Lung (tissue), 12 donors: ENCODE measurements around the gene CCND1. TPM values are rescaled to one million over a fixed set of nuclear protein-coding genes. Genes with fewer than 3 reads are reported as not detected.

Experiments
- ATAC-seq: fragments of 200-7000 bp; cut with Tn5 transposase; one replicate; pipeline ENCODE4 v1.9.1; 2020; ENCODE audit warnings: moderate number of reproducible peaks; ENCODE audit not compliant: insufficient read depth, low FRiP score
- DNase-seq, 3 donors: peaks; one replicate each; pipeline ENCODE4 v3.0.0-alpha.2; 2013 to 2017
- H3K27ac ChIP-seq, 2 donors: one replicate each; pipeline ENCODE4 v1.5.1; 2013; ENCODE audit warnings: mild to moderate bottlenecking in 2 of 2, moderate library complexity in 2 of 2, control low read depth in 1 of 2, inconsistent platforms in 1 of 2, low read depth in 1 of 2, low read length in 1 of 2
- H3K27me3 ChIP-seq, 3 donors: one replicate each; pipeline ENCODE4 v1.5.1; 2013; ENCODE audit warnings: low read length in 2 of 3; ENCODE audit not compliant: control insufficient read depth in 3 of 3, insufficient read depth in 3 of 3
- H3K36me3 ChIP-seq, 4 donors: one replicate each; pipeline ENCODE4 v1.5.1; 2013; ENCODE audit warnings: low read length in 4 of 4, mild to moderate bottlenecking in 1 of 4, moderate library complexity in 1 of 4; ENCODE audit not compliant: control insufficient read depth in 4 of 4, insufficient read depth in 4 of 4
- H3K4me1 ChIP-seq, 5 donors: one replicate each; pipeline ENCODE4 v1.5.1; 2013; ENCODE audit warnings: low read length in 5 of 5, mild to moderate bottlenecking in 2 of 5, moderate library complexity in 1 of 5; ENCODE audit not compliant: control insufficient read depth in 5 of 5, insufficient read depth in 5 of 5
- H3K4me3 ChIP-seq: one replicate; pipeline ENCODE4 v1.5.1; 2013; ENCODE audit warnings: mild to moderate bottlenecking, control low read depth, moderate library complexity
- H3K9ac ChIP-seq, 2 donors: one replicate each; pipeline ENCODE4 v1.5.1; 2013; ENCODE audit warnings: low read length in 2 of 2, control low read depth in 1 of 2; ENCODE audit not compliant: insufficient read depth in 1 of 2
- H3K9me3 ChIP-seq, 4 donors: one replicate each; pipeline ENCODE4 v1.5.1; 2013; ENCODE audit warnings: low read length in 3 of 4, mild to moderate bottlenecking in 1 of 4, moderate library complexity in 1 of 4; ENCODE audit not compliant: control insufficient read depth in 4 of 4, insufficient read depth in 3 of 4
- WGBS, 2 donors: extraction: QIAGEN DNeasy Blood & Tissue Kit; methylation state at CpG; one replicate each; pipeline ENCODE4 v1.1.7; 2013; 5-methylcytosine and 5-hydroxymethylcytosine counted together
- polyA plus RNA-seq, 2 donors: library from polyadenylated mRNA; stranded (reverse); fragments of 200-250 nt; gene quantifications; one replicate each; pipeline ENCODE4 v1.2.1, GENCODE V29; 2013
- total RNA-seq, 2 donors: library from RNA; depleted of rRNA in 1 of 2; stranded (reverse); fragments of >200 nt in 1 of 2; gene quantifications; one replicate each; pipeline ENCODE4 v1.2.1, GENCODE V29; 2014 to 2021
- TF ChIP-seq, protein P1 (sequence below): IDR thresholded peaks from 2 replicates; pipeline ENCODE4 v1.5.1; 2012; ENCODE audit warnings: mild to moderate bottlenecking; ENCODE audit errors: control extremely low read depth, extremely low read depth
- donor health status: control.
- donor health status: control.
- donor health status: Bipolar disorder and iron deficiency.
- donor health status: healthy.
- donor health status: DM: yes; HTN: yes; CAD: no.

Gene CCND1
- total and polyA plus RNA-seq, 4 donors = 32.1 to 190 (median 84.3) TPM

DNA sequence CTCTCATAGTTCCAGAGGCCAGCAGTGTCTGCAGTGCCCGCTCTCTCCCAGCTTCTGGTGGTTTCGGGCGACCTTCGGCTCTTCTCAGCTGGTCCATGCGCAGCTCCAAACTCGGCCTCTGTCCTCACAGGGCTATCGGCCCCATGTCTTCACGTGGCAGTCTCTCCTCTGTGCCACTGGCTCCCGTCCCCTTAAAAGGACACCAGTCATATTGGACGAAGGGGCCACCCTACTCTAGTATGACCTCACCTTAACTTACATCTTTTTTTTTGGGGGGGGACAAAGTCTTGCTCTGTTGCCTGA, 20.4 kb downstream of the CCND1 start:
- H3K36me3 ChIP-seq = peaks cover 0 to 24% (median 9%) of the 10 kb centered on the region in 4 donors
- H3K27me3 ChIP-seq = no peaks in the 10 kb centered on the region
- ATAC-seq (no peak), DNase-seq (no peak)
- no peak overlapping the region for H3K9ac ChIP-seq
- H3K4me1 ChIP-seq = peaks cover 0 to 17% (median 4%) of the 10 kb centered on the region in 5 donors
- H3K4me3 ChIP-seq = no peak overlapping the region
- TF ChIP-seq, protein P1, sequence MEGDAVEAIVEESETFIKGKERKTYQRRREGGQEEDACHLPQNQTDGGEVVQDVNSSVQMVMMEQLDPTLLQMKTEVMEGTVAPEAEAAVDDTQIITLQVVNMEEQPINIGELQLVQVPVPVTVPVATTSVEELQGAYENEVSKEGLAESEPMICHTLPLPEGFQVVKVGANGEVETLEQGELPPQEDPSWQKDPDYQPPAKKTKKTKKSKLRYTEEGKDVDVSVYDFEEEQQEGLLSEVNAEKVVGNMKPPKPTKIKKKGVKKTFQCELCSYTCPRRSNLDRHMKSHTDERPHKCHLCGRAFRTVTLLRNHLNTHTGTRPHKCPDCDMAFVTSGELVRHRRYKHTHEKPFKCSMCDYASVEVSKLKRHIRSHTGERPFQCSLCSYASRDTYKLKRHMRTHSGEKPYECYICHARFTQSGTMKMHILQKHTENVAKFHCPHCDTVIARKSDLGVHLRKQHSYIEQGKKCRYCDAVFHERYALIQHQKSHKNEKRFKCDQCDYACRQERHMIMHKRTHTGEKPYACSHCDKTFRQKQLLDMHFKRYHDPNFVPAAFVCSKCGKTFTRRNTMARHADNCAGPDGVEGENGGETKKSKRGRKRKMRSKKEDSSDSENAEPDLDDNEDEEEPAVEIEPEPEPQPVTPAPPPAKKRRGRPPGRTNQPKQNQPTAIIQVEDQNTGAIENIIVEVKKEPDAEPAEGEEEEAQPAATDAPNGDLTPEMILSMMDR = no peak
- H3K9me3 ChIP-seq = no peaks in the 10 kb centered on the region
- no peak overlapping the region for H3K27ac ChIP-seq
- 79 to 95% methylated on average over 10 of the region's 10 CpGs for WGBS, 2 donors

- Histone ChIP-seq H3K27ac (no peak overlapping the region), H3K36me3 (peaks cover 0 to 32% (median 9%) of the 10 kb centered on the region in 4 donors), H3K4me1 (peaks cover 0 to 17% (median 4%) of the 10 kb centered on the region in 5 donors), H3K4me3 (no peak overlapping the region), H3K9me3 (no peaks in the 10 kb centered on the region), H3K27me3 (no peaks in the 10 kb centered on the region), H3K9ac (no peak overlapping the region)
- 75 to 84% methylated on average over 16 of the region's 16 CpGs for WGBS, 2 donors
- ATAC-seq = no peak
- TF ChIP-seq, protein P1 = no peak
- DNase-seq = no peak
Measured at GRCh38 chr11:69662021-69662698, 21.2 kb downstream of the CCND1 start.

- peaks cover 0 to 11% (median 2%) of the 10 kb centered on the region in 5 donors for H3K4me1 ChIP-seq
Measured at GRCh38 chr11:69662806-69663205, 21.9 kb downstream of the CCND1 start.

More at GRCh38 chr11:69662806-69663205, 21.9 kb downstream of the CCND1 start:
- no peak for ATAC-seq
- TF ChIP-seq, protein P1 = no peak
- DNase-seq = no peak
- Histone ChIP-seq H3K36me3 (peaks cover 0 to 36% (median 9%) of the 10 kb centered on the region in 4 donors), H3K9ac (no peak overlapping the region), H3K9me3 (no peaks in the 10 kb centered on the region), H3K4me3 (no peak overlapping the region), H3K27me3 (no peaks in the 10 kb centered on the region), H3K27ac (no peak overlapping the region)
- 93 to 97% methylated on average over 13 of the region's 13 CpGs for WGBS, 2 donors
